GM18909 (cell line): Measurements from ENCODE around the gene LRRC10.
"Not testable (repeated sequence)": the region's sequence is repeated elsewhere in the genome, so short reads cannot be mapped to it uniquely, and the experiment has no call there.

Experiments used
- ATAC-seq: cut with Tn5 transposase; IDR thresholded peaks from one replicate; pipeline ENCODE4 v1.9.1; 2021; ENCODE audit warnings: mild to moderate bottlenecking; ENCODE audit not compliant: unreplicated experiment, poor library complexity

Gene LRRC10

DNA sequence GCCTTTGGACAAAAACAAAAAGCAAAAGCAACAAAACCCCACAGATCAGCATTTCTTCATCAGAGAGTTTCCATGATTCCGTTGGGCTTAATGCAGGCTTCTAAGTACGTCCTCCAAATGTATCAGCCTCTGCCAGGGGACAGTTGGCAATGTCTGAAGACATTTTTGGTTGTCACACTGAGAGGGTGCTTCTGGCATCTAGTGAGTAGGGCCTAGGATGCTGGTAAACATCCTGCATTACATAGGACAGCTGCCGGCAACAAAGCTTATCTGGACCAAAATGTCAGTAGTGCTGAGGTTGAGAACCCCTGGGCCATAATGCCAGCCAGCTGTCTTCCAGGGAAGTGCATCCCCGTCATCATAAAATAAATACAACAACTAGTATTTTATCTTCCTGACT is 9.4 kb upstream of the LRRC10 start:
- ATAC-seq: no peak

DNA sequence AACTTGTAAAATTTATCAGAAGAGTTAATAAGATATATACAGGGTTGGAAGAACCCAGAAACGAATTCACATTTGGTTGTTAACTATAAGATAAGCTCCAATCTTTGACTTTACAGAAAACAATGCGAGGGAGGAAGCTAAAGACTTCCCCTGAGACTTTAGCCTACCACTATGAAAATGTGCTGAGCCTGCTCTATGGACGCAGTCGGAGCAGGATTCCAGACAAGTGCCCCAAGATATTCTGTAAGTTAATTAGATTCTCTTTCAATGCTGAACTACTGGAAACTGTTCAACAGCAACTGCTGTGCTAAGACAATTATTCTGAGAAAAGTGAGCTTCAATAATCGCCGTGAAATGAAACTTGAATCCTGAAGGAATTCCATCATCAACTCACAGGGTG is 8.3 kb upstream of the LRRC10 start:
- ATAC-seq: no peak

DNA sequence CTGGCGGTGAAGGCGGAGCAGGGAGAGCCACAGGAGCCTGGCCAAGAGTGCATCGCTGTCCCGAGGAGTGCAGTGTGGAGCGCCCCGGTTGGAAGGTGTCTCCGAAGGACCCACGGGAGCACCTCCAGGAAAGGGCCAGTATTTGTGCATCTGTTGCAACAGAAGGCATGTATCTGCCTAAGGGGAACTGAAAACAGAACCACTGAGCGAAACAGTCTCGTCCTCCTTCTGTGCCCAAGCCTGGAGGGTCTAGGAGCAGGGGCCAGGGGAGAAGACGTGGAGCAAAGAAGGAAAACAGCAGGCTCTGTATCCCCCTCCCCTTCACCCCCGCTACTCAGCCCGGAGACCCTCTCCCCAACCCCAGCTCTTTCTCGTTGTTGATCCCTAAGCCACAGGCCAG is 5.3 kb upstream of the LRRC10 start:
- no peak for ATAC-seq

DNA sequence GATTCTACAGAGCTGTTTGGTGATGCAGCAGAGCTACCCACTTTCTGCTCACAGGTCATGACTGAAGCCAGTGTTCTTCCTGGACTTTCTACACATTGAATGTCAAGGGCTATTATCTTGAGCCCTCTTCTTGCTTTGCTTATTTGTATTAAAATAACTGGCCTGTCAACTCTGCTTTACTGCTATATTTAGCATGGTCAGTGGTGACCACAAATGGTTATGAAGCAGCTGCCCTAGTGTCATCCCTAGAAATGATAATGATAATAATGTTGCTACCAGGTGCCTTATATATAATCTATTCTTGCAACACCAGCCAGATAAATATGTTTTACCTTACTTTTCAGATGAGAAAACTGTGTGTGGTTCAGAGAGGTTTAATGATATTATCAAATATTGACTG is 2.6 kb upstream of the LRRC10 start:
- no peak for ATAC-seq

DNA sequence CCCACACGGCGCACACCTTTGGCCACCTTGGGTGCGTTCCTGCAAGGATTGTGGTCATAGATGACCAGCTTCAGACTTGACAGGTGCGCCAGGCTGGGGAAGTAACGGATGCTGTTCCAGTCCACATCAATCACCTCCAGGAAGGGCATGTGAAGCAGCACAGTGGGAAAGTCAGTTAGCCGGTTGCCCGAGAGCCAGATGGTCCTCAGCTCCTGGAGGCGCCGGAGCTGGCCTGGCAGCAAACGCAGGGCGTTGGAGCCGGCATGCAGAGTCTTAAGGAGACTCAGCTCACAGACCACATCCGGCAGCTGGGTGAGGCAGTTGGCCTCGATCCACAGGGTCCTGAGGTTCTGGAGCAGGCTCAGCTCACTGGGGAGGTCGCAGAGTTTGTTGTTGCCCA is 581 bp downstream of the LRRC10 start:
- ATAC-seq: no peak

DNA sequence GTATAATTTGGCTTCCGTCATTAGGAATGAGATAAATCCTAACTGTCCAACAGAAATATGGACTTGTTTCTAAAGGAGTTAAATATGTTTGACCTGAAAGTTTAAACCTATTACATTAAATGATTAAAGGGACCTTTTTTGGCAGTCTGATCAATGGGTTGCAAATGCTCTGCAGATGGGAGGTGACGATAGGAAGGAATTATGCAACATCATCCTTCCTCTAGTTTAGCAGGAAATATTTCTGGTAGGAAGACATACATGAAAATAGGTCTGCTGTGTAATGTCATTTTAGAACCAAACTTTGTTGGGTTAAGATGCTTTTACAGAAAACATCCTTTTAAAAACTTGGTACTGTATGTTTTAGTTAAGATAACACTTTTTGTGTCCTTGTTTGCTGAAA is 2.6 kb downstream of the LRRC10 start:
- ATAC-seq: no peak

DNA sequence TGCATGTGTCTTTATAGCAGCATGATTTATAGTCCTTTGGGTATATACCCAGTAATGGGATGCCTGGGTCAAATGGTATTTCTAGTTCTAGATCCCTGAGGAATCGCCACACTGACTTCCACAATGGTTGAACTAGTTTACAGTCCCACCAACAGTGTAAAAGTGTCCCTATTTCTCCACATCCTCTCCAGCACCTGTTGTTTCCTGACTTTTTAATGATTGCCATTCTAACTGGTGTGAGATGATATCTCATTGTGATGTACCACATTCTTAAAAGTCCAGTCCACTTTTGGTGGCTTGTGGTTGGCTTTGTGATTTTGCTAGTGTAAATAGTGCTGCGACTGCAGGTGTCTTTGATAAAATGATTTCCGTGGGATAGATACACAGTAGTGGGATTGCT is 6.4 kb downstream of the LRRC10 start:
- ATAC-seq: not testable (repeated sequence)

DNA sequence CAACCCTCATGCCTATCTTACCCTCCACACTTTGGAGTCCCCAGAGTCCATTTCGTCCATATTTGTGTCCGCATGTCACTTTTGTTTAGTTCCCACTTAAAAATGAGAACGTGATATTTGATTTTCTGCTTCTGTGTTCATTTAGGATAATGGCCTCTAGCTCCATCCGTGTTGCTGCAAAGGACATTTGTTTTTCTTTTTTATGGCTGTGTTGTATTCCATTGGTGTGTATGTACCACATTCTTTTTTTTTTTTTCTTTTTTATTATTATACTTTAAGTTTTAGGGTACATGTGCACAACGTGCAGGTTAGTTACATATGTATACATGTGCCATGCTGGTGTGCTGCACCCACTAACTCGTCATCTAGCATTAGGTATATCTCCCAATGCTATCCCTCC is 7.2 kb downstream of the LRRC10 start:
- ATAC-seq: not testable (repeated sequence)

DNA sequence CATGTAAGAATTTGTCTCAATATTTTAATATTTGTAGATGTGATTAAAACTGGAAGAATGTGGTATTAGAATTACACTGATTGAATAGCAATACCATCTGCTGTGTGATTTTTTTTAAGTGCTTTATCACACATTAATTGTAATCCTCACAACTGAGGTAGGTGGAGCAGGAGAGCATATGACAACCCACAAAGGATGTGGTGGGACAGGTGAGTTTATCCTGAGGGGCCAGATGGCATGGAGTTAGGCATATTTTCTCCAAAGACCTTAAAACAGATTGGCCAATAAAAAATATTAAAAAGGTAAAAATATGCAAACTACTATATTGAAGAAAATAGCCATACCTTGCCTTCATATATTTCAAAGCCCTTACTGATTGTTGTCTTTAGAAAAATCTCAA is 7.8 kb downstream of the LRRC10 start:
- no peak for ATAC-seq

DNA sequence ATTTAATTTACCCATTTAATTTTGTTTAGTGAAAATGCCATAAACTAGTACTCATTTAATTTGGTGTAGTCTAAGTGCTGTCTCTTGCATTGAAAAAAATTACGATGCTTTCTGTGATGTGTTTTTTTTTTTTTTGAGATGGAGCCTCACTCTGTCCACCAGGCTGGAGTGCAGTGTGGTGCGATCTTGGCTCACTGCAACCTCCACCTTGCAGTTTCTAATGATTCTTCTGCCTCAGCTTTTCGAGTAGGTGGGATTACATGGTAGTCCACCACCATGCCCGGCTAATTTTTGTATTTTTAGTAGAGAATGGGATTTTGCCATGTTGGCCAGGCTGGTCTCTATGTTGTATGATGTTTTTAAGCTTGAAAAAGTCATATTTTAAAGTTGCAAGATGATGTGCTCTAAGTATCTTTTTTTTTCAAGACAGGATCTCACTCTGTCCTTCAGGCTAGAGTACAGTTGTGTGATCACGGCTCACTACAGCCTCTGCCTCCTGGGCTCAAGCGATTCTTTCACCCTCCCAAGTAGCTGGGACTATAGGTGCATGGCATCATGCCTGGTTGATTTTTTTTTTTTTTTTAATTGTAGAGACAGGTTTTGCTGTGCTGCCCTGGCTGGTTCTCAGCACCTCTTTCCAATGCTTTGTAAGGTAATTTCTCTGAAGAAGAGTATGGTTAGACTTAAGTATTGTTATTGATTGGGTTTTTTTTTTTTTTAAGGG is 8.6 kb downstream of the LRRC10 start:
- ATAC-seq: no peak

DNA sequence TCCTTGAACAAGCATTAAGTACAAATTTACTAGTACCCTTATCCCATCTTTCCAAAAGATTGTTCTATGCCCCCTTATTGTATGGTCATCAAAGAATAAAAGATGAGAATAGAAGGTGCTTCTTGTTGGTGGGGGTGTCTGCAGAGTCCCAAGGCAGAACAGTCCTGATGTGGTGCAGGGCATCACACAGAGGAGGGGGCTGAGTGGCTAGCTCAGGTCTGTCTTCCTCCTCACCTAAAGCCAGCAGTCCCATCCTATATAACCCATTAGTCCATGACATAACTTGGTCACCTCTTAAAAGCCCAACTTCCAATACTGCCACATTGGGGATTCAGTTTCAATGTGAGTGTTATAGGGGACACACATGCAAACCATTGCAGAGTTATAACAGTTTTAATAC is 9.9 kb downstream of the LRRC10 start:
- no peak for ATAC-seq

DNA sequence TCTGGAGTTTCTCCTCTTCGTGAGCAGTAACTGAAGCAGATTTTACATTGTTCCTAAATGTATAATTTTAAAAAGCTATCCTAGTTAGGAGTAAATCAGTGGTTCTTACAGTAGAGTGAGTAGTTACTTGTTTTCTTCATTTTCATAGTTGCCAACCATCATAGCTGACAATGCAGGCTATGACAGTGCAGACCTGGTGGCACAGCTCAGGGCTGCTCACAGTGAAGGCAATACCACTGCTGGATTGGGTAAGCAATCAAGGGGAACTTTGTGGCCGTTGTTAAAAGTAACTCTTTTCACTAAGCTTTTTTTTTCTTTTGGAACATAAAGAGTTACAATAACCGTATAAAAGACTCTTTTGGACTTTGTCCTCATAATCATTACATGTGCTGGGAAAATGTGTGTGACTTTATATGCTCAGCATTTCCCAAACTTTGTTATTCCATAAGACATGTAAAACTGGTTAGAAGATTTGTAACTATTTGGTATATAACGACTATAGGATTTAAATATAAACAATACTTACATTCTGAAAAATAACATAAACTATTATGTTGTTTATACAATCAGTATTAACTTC is 12.4 kb downstream of the LRRC10 start:
- ATAC-seq: no peak

DNA sequence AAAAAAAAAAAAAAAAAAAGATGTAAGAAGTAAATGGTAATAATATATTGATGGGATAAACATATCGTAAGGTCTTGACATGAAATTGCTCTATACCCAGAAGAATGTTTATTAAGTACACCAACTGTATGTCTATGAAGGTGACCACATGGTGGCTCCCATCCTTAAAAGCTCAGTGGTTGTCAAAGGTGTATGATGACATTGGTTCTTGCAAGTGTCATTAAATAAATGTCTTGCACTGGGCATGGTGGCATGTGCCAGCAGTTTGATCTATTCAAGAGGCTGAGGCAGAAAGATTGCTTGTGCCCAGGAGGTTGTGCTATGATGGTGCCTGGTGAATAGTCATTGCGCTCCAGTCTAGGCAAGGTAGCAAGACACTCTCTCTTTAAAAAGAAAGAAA is 15.0 kb downstream of the LRRC10 start:
- ATAC-seq: no peak

DNA sequence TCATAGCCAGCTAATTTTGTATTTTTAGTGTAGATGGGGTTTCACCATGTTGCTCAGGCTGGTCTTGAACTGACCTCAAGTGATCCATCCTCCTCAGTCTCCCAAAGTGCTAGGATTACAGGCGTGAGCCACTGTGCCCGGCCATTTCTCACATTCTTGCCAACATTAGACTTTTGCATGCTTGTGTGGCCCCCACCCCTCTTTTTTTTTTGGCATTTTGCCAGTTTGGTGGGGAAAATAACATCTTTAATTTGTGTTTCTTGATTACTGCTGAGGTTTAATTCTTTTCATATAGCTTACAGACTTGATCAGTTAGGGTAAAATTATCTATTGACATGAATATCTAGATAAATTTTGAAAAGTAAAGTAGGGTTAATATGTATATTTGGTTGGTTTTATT is 21.6 kb downstream of the LRRC10 start:
- ATAC-seq: no peak

DNA sequence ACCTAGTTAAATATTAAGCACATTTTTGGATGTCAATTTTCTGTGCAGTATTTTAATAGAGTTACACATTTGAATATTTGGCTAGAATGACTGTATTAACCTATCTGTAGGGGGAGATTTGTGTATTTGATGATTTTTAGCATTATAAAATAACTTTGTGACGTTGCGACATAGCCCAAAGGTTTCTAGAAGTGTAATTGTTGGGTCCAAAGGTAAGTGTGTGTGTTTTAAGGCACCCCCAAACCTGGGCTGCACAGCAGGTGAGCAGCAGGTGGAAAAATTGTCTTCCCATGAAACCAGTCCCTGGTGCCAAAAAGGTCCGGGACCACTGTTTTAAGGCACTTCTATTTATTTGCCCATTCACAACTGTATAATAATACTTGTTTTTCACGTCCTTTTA is 22.2 kb downstream of the LRRC10 start:
- no peak for ATAC-seq

DNA sequence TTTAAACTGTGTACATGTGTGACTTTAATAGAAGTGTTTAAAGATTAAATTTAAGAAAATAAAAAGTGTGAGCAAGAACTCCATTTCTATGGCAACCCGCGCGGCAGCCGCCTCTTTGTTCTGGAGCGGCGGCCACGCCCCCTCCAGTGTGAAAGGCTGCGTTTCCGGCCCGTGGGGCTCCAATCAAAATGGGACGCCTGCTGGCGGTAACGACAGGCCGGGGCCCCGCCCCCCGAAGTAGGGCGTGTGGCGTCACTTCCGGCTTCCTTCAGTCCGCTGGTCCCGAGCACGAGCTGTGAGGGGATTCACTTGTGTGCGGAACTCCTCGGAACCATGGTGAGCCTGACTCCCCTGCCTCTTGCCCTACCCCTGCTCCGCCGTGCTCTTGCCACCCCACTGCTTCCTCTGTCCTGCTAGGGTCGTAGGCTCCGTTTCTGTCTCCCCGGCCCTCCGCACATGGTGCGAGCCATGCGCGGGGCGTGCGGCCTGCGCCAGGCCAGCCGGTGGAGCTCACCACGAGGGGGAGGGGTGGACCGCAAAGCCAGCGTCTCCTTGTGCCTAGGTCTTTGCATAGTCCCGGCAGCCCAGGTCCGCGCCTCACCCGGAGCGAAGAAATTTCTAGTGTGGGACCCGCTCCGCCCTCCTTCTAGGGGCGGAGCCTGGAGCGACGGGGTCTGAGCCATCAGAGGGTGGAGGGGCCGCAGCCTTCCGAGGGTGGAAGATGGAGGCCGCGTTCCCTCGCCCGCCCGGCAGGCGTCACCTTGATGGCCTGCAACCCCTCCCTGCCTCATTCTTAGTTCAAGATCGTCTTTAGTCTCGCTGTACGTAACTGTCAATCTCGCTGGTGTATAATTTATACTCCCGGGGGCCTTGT is 25.3 kb downstream of the LRRC10 start, which contains the start of gene CCT2:
TSS of gene CCT2 (plus strand) at position 271 of the 874 bp plus-strand sequence. CDS start at position 334, 63 bp downstream.
- ATAC-seq: peak; percentile 98

DNA sequence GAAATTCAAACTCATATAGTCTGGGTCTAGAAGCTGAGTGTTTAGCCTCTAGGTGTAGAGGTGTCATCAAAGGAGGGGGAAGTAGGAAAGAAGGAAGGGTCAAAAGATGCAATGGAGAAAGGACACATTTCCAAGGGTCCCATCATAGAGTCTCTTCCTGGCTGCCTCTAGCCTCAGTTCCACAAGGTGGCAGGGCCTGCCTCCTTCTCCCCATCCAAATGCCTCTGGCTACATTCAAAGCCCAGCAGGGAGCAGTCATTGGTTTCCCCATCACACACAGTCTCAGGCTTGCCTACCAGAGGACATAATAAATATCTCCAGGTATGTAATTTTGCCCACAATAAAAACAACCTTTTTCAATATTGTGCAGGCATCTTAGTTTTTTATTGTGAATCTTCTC is 27.5 kb downstream of the LRRC10 start:
- no peak for ATAC-seq

DNA sequence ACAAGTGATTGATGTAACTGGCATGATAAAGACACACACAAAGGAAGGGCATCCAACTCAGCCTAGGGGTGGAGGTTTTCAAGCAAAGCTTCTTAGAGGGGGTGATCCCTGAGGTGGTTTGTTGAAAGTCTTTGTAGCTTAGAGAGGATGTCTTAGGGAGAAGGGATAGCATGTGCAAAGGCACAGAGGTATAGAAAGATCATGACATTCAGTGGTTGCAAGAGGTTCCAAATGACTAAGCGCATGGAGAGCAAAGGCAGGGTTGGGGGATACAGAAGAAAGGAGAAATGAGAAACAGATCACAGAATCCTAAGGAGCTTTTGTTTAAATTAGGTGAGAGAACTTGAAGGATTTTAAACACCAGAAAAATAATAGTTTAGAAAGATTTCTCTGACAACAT is 30.6 kb downstream of the LRRC10 start:
- ATAC-seq: no peak

DNA sequence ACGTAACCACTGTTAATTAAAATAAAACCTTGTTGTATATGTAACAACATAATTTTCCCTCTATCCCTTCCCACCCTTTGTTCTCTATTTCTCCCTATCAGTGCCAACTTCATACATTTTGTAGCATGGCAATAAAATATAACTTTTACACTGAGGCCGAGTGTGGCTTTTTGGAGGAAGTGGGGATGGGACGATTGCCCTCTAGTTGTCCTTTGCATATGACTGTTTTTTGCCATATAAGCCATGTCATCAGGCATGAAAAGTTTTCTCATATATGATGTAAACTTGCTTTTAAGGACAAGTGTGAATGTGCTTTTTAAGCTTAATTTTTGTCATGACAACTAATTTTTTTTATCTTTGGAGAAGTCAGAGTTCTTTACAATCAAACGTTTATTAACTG is 31.7 kb downstream of the LRRC10 start:
- no peak for ATAC-seq

DNA sequence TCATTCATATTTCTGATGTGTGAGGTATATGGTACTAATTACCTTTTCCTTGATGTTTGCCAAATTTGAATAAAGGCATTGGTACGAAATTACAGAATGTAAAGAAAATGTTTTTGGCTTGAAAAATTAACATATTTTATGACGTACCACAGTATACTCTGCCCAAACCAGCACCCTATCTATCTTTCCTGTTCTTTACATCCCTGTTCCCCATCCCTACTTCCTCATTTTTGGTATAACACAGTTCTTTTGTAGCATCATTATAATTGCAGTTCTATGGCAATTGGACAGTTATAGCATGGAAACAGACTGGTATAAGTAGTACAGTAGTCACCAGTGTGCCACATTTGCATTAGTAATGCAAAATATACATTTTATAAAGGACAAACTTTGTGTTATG is 32.4 kb downstream of the LRRC10 start:
- ATAC-seq: no peak

DNA sequence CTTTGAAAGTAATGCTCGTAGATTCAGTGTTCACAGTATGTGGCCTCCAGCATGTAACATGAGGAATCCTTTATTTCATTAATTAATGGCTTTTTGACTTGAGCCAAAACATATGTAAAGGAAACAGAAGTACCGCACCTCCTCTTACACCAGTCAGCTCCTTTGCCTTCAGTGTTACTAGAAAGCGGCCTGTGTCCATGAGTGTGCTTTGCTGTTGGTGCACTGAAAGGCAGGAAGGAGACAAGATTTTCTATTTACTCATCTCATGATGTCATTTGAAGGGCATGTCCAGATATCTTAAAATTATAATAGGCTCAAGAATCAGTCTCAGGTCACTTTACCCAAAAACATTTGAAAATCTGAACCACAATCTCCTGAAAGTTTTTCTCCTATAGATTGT is 35.4 kb downstream of the LRRC10 start:
- no peak for ATAC-seq
